Testis (tissue), 3 donors: ENCODE measurements around the gene NEK7. TPM values are rescaled to one million over a fixed set of nuclear protein-coding genes. Genes with fewer than 3 reads are reported as not detected.

ENCODE experiments used
- DNase-seq: peaks from one replicate; pipeline ENCODE4 v3.0.0-alpha.2; 2019
- H3K27ac ChIP-seq, 2 donors: fragments of 200-600 bp; sonication (generic); one replicate each; pipeline ENCODE4 v1.5.1; 2019
- H3K27me3 ChIP-seq: fragments of 200-600 bp; sonication (generic); one replicate; pipeline ENCODE4 v1.5.1; 2019
- H3K36me3 ChIP-seq: fragments of 200-600 bp; sonication (generic); one replicate; pipeline ENCODE4 v1.5.1; 2017; ENCODE audit warnings: low read depth; ENCODE audit errors: missing control alignments
- H3K4me1 ChIP-seq: fragments of 200-600 bp; sonication (generic); one replicate; pipeline ENCODE4 v1.5.1; 2019
- H3K4me3 ChIP-seq, 2 donors: fragments of 200-600 bp; sonication (generic); one replicate each; pipeline ENCODE4 v1.5.1; 2017 to 2019
- H3K9me3 ChIP-seq: fragments of 200-600 bp; sonication (generic); one replicate; pipeline ENCODE4 v1.5.1; 2017
- POLR2A ChIP-seq: fragments of 450-650 bp; IDR thresholded peaks from one replicate; pipeline ENCODE4 v1.6.1; 2017; ENCODE audit warnings: antibody characterized with exemption, mild to moderate bottlenecking, moderate library complexity
- WGBS, 2 donors: methylation state at CpG; one replicate each; pipeline ENCODE4 v1.1.5; 2018; 5-methylcytosine and 5-hydroxymethylcytosine counted together
- intact Hi-C: fragments of 100-400 bp; cut with DNase I; formaldehyde crosslinking; loops from one replicate; pipeline ENCODE4 v1.15.1; 2023; ENCODE audit warnings: low total_unique reads
- polyA plus RNA-seq: library from polyadenylated mRNA; stranded (reverse); fragments of 350-450 nt; fragmentation: Illumina TruSeq; extraction: RNeasy Lipid Tissue Mini Kit (QIAGEN cat#74804); gene quantifications from one replicate; pipeline ENCODE4 v1.2.3, GENCODE V29; 2014; ENCODE audit warnings: low read depth, low replicate concordance; ENCODE audit not compliant: insufficient read depth
- total RNA-seq, 2 donors: library from RNA; depleted of rRNA; stranded (reverse); fragments of >200 nt; gene quantifications; one replicate each; pipeline ENCODE4 v1.2.3, GENCODE V29; 2016
- TF ChIP-seq, protein P1 (sequence below), 3 experiments: fragments of 450-650 bp in 2 of 3; fragments of 200-600 bp in 1 of 3; sonication (generic) in 1 of 3; IDR thresholded peaks; one replicate each; pipeline ENCODE4 v1.5.1; 2016 to 2019; ENCODE audit warnings: antibody characterized with exemption in 3 of 3, mild to moderate bottlenecking in 2 of 3, moderate library complexity in 1 of 3

The NEK7 gene
- total and polyA plus RNA-seq, 3 donors from 2014 or later = 22.1 to 59.3 (median 59.1) TPM

- no peak for DNase-seq
- H3K27ac ChIP-seq = no peak overlapping the region
- no peak for TF ChIP-seq POLR2A
- TF ChIP-seq, protein P1, sequence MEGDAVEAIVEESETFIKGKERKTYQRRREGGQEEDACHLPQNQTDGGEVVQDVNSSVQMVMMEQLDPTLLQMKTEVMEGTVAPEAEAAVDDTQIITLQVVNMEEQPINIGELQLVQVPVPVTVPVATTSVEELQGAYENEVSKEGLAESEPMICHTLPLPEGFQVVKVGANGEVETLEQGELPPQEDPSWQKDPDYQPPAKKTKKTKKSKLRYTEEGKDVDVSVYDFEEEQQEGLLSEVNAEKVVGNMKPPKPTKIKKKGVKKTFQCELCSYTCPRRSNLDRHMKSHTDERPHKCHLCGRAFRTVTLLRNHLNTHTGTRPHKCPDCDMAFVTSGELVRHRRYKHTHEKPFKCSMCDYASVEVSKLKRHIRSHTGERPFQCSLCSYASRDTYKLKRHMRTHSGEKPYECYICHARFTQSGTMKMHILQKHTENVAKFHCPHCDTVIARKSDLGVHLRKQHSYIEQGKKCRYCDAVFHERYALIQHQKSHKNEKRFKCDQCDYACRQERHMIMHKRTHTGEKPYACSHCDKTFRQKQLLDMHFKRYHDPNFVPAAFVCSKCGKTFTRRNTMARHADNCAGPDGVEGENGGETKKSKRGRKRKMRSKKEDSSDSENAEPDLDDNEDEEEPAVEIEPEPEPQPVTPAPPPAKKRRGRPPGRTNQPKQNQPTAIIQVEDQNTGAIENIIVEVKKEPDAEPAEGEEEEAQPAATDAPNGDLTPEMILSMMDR (IDR thresholded peaks at IDR 0.05) = no peak
- H3K36me3 ChIP-seq = no peaks in the 10 kb centered on the region
- H3K9me3 ChIP-seq = no peaks in the 10 kb centered on the region
- no peak overlapping the region for H3K4me3 ChIP-seq
- H3K4me1 ChIP-seq = no peaks in the 10 kb centered on the region
- 82 to 89% methylated on average over 1 of the region's 1 CpG for WGBS, 2 donors
- no peaks in the 10 kb centered on the region for H3K27me3 ChIP-seq
- intact Hi-C loops = no loop called here
Measured at GRCh38 chr1:198135366-198135765, 21.4 kb upstream of the NEK7 start.

- TF ChIP-seq, protein P1 (IDR thresholded peaks at IDR 0.05) = no peak
- no peak for TF ChIP-seq POLR2A
- Histone ChIP-seq H3K4me3 (no peak overlapping the region), H3K27me3 (no peaks in the 10 kb centered on the region), H3K4me1 (no peaks in the 10 kb centered on the region), H3K27ac (no peak overlapping the region), H3K9me3 (no peaks in the 10 kb centered on the region), H3K36me3 (no peaks in the 10 kb centered on the region)
- 94% methylated on average over 2 of the region's 2 CpGs for WGBS, 2 donors
- intact Hi-C loops = no loop called here
- DNase-seq = no peak
Measured at GRCh38 chr1:198141668-198142351, 15.0 kb upstream of the NEK7 start.

- intact Hi-C loops = no loop called here
- no peak for DNase-seq
- Histone ChIP-seq H3K9me3 (no peaks in the 10 kb centered on the region), H3K27me3 (no peaks in the 10 kb centered on the region), H3K4me1 (no peaks in the 10 kb centered on the region), H3K36me3 (no peaks in the 10 kb centered on the region), H3K27ac (no peak overlapping the region), H3K4me3 (no peak overlapping the region)
- WGBS, 2 donors = 77% methylated on average over 3 of the region's 3 CpGs
- TF ChIP-seq, protein P1 (IDR thresholded peaks at IDR 0.05) = no peak
- no peak for TF ChIP-seq POLR2A
Measured at GRCh38 chr1:198143797-198144196, 13.0 kb upstream of the NEK7 start.

DNA sequence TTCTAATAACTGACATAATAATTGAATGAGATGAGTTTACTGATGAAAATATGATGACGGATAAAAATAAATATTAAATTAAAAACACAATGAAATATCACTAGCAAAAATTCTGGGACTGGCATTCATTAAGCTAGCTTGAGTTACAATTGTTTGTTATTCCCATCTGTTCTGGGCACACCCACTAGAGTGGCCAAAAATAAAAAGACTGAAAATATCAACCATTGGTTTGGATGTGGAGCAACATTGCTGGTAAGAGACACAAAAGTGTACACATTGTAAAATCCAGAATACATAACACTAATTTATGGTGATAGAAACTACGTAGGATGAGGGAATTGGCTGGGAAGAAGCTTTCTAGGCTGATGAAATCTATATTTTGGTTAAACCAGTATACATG, 9.6 kb upstream of the NEK7 start:
- no peak for DNase-seq
- Histone ChIP-seq H3K27ac (no peak overlapping the region), H3K9me3 (no peaks in the 10 kb centered on the region), H3K27me3 (no peaks in the 10 kb centered on the region), H3K4me1 (no peaks in the 10 kb centered on the region), H3K36me3 (no peaks in the 10 kb centered on the region), H3K4me3 (no peak overlapping the region)
- WGBS, 2 donors = 98% methylated on average over 2 of the region's 2 CpGs
- TF ChIP-seq, protein P1 (IDR thresholded peaks at IDR 0.05) = no peak
- no peak for TF ChIP-seq POLR2A
- intact Hi-C loops = no loop called here

DNA sequence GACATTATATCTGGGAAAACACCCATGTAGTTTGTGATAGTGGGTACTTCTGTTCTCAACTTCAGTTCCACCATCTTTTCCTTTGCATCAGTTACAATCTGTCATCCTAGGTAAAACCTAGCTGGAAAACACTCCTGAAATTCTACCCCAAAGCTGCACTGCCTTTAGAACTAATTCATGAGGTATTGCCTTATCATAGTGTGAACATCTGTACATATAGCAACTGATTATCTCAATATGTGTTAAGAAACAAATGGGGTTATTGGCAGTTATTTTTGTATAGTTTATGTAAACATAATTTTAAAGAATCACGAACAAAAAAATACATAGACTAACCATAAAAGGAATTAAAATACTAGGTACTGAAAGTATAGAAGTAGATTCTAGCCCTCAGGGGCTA, 6.4 kb upstream of the NEK7 start:
- intact Hi-C loops = no loop called here
- Histone ChIP-seq H3K4me1 (no peaks in the 10 kb centered on the region), H3K27ac (no peak overlapping the region), H3K4me3 (no peak overlapping the region), H3K27me3 (no peaks in the 10 kb centered on the region), H3K9me3 (no peaks in the 10 kb centered on the region), H3K36me3 (no peaks in the 10 kb centered on the region)
- 90 to 98% methylated on average over 1 of the region's 1 CpG for WGBS, 2 donors
- DNase-seq = no peak
- TF ChIP-seq, protein P1 (IDR thresholded peaks at IDR 0.05) = no peak
- no peak for TF ChIP-seq POLR2A
